A549 treated with AZD9567 at 1 μM for 4 hours (cell line): Measurements from ENCODE around the gene RNF141. TPM values are rescaled to one million over a fixed set of nuclear protein-coding genes. Genes with fewer than 3 reads are reported as not detected.

Experiments used
- total RNA-seq: library from RNA; stranded (reverse); fragments of 200-300 nt; extraction: Qiagen RNA extraction; gene quantifications from 5 replicates; pipeline ENCODE4 v1.2.3, GENCODE V29; 2022; ENCODE audit not compliant: insufficient read depth

RNF141 gene
- total RNA-seq = 18.9 to 29.0 TPM (median 26.9 TPM) in 5 replicates

GRCh38 chr11:10540915-10541560 lies at the start of gene RNF141:
TSS of gene RNF141 (minus strand) at chr11:10541187. CDS start at chr11:10534158, 7,029 bp downstream.

GRCh38 chr11:10568486-10568941 lies 27.5 kb upstream of the RNF141 start, which contains the start of gene LYVE1:
TSS of gene LYVE1 (minus strand) at chr11:10568665. CDS start at chr11:10568532, 133 bp downstream.

Other genes starting within 250 kb of the RNF141 start
- gene SBF2, start 247.0 kb downstream of the RNF141 start, total RNA-seq = 10.2 to 18.4 TPM (median 13.7 TPM) in 5 replicates
- 80.7 to 118 TPM (median 102 TPM) in 5 replicates for gene ADM, start 236.1 kb downstream of the RNF141 start, total RNA-seq
- gene AMPD3, start 85.9 kb downstream of the RNF141 start, total RNA-seq = 5.3 to 7.0 TPM (median 6.3 TPM) in 5 replicates
- gene LYVE1, start 27.5 kb upstream of the RNF141 start, total RNA-seq = 0.21 to 0.61 TPM (median 0.23 TPM) in 4 of 5 replicates, not detected in the other
- 0.02 to 0.08 TPM (median 0.03 TPM) in 4 of 5 replicates, not detected in the other for gene IRAG1, start 152.6 kb upstream of the RNF141 start, total RNA-seq
- 22.5 to 31.9 TPM (median 24.9 TPM) in 5 replicates for gene CTR9, start 210.1 kb upstream of the RNF141 start, total RNA-seq